Measurements from ENCODE around the gene C2CD2. TPM values are rescaled to one million over a fixed set of nuclear protein-coding genes. Genes with fewer than 3 reads are reported as not detected.

The C2CD2 gene
- total and polyA plus RNA-seq, 2 of the 8 experiments (the other 6 are each of a cell fraction or from before 2014, with no cell fraction given) = 10.4 to 13.0 TPM

Small RNA genes within 50 kb of the gene (small RNA-seq; reads per million reads assigned to genes)
- not detected for gene RF00334 (ENCODE audit: insufficient read depth)

Other genes starting within 250 kb of the C2CD2 start
- 4.5 and 5.6 TPM in 2 replicates for gene RIPK4, start 187.0 kb downstream of the C2CD2 start, total RNA-seq (2021; fragmentation: NEBNext Ultra II Directional; extraction: Animal tissue kit (Norgen Biotek cat#: 25700))
- gene RIPK4, start 187.0 kb downstream of the C2CD2 start, polyA plus RNA-seq (2011; rRNA removed) = 2.7 and 4.5 TPM in 2 replicates
- gene PRDM15, start 74.7 kb downstream of the C2CD2 start, total RNA-seq (2021; fragmentation: NEBNext Ultra II Directional; extraction: Animal tissue kit (Norgen Biotek cat#: 25700)) = 10.5 TPM in 2 replicates
- 9.7 and 11.5 TPM in 2 replicates for gene PRDM15, start 74.7 kb downstream of the C2CD2 start, polyA plus RNA-seq (2011; rRNA removed)
- 16.2 and 17.8 TPM in 2 replicates for gene ZBTB21, start 56.3 kb upstream of the C2CD2 start, total RNA-seq (2021; fragmentation: NEBNext Ultra II Directional; extraction: Animal tissue kit (Norgen Biotek cat#: 25700))
- 3.9 and 4.0 TPM in 2 replicates for gene ZBTB21, start 56.3 kb upstream of the C2CD2 start, polyA plus RNA-seq (2011; rRNA removed)
- not detected in 2 replicates for gene UMODL1, start 117.3 kb upstream of the C2CD2 start, total RNA-seq (2021; fragmentation: NEBNext Ultra II Directional; extraction: Animal tissue kit (Norgen Biotek cat#: 25700))
- 0.02 TPM in 1 of 2 replicates, not detected in the other for gene UMODL1, start 117.3 kb upstream of the C2CD2 start, polyA plus RNA-seq (2011; rRNA removed)